HG02763 (cell line): ENCODE data around the gene HPCAL1.
A peak's percentile ranks its signal among the peaks of the same experiment; 100 is the strongest.
"Not testable (repeated sequence)": the region's sequence is repeated elsewhere in the genome, so short reads cannot be mapped to it uniquely, and the experiment has no call there.

Experiments
- ATAC-seq: cut with Tn5 transposase; IDR thresholded peaks from one replicate; pipeline ENCODE4 v1.9.1; 2021; ENCODE audit warnings: mild to moderate bottlenecking, moderate library complexity; ENCODE audit not compliant: unreplicated experiment

Gene HPCAL1

DNA sequence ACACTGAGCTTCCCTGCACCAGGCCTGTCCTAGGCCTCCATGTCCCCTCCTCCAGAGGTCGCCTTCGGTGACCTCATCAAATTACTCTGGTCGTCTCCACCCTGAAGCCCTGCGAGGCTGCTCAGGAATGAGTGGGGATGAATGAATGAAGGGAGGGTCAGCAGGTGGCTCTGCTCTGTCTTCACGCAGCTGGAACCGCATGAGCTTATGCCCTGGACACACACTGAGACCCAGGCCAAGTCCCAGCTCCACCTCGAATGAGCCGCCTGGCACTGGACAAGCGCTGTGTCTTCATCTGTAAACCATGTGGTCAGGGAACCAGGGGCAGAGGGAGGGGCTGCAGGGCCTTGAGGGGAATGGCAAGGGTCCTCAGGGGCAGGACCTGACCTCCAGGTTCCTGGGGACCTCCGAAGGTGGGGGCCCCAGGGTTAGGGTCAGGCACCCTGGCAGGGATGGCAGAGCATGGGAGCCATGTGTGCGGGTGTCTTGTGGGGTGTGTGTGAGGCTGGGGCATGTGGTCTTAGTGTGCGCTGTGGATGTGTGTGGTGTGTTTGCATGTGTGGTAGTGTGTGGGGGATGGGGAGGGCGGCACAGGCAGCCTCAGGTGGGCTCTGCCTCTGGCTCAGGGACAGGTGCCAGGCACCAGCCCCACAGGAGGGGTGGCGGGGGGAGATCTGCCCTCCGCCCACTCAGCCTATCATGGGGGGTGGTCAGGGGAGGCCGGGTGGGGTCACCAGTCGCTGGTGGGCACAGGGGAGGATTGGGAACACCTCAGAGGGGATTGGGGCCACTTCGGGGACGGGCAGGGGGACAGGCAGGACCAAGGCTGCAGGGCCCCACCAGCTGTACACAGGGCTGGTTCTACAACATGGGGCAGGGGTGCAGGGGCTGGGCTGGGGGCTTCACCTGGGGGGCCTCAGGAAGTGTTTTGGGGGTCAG, 131.5 kb downstream of the HPCAL1 start:
- ATAC-seq = no peak

DNA sequence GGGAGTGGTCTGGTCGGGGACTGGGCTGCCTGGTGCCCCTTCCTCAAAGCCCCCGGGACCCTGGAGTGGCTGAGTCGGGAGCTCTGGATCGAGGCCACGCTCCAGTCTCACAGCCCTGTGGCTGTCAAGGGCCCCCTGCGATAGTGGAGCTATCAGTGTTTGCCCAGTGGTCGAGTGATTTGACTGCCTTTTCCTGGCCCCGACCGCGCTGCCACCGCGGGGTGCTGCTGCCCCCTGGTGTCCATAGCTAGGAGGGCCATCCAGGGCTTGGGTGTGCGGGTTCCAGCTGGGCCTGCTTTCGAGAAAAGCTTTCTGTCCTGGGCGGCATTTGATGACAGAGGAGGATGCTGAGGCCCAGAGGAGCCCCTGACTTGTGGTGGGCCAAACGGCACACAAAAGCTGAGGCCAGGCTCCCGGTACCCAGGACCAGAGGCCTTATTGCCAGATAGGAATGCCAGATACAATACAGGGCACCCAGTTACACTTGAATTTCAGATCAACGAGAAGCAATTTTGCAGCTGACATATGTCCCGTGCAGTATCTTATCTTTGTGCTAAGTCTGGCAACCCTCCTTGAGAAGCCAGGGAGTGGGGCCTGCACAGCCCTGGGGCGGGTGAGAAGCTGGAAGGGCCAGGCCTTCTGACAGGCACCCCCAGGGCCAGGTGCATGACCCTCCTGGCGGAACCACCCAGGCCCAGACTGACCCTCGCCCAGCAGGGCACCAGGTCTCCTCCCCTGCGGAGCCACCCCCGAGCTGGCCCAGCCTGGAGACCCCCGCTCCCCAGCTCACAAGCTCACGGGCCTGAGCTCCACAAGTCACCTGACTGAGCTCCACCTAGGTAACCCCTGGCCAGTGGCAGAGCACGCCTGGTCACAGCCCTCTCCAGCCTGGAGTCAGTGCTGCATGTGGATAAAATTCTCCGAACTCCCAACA, 132.4 kb downstream of the HPCAL1 start:
- peak; percentile 37 for ATAC-seq

DNA sequence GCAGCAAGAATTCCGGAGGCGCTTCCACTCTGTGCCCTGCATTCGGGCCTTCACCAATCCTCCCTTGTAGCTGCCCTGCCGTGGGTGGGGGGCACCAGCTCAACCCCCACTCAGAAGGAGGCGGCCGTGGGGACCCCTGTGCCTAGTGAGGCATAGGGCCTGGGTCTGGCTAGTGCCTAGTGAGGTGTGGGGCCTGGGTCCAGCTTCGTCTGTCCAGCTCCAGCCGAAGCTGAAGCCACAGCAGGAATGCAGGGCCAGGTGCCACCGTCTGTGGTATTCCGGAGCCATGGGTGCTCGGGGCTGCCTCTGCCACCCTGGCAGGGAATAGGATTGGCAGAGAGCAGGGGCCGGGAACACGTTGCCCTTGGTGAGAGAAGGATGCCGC, 133.1 kb downstream of the HPCAL1 start:
- no peak for ATAC-seq

DNA sequence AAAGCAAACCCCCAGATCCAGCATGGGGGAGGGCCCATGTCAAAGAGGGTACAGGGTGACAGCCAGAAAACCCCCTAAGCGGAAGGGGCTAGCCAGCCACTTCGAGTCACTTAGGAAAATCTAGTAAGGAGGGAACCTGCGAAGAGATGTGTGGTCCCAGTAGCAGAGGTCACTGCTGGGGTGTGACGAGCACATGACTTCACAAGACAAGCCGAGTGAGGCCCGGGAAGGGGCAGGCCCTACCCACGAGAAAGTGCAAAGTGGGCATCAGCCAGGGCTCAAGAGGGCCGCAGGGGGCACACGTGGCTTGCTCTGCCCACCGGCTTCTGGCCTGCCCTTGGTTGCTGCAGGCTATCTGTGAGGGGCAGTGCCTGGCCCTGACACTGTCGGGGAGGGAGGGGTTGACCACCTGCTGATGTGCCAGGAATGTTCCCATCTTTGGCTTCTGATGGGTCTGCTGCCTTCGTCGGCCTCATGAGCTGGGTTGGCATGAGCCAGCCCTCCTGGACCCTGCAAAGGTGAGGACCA, 133.9 kb downstream of the HPCAL1 start:
- no peak for ATAC-seq

DNA sequence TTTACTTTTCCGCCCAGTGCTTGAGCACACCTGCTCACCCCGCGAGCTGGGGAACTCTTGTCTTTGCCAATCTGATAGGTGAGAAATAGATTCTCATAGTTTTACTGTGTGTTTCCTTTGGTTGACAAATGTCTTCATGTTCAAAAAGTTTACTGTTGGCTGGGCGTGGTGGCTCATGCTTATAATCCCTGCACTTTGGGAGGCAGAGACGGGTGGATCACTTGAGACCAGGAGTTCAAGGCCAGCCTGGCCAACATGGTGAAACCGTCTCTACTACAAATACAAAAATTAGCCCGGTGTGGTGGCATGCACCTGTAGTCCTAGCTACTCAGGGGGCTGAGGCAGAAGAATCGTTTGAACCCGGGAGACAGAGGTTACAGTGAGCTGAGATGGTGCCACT, 135.1 kb downstream of the HPCAL1 start:
- ATAC-seq = no peak

DNA sequence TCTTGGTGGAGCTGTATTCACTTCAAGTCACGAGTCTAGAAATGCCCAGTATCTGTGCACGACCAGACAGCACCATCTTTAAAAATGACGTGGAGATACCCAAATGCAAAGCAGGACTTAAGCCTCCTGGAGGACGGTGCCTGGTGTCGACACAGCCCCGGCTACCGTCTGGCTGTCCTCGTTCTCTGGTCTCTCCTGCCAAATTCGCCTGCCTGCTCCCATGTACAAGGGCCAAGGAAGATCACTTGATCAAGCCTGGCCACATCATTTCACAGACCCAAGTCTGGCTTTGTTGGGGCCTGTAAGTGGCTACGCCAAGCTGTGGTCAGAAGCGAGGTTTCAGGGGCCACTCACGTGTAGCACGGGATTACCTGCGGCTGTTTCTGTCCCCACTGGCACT, 136.0 kb downstream of the HPCAL1 start:
- ATAC-seq = no peak

DNA sequence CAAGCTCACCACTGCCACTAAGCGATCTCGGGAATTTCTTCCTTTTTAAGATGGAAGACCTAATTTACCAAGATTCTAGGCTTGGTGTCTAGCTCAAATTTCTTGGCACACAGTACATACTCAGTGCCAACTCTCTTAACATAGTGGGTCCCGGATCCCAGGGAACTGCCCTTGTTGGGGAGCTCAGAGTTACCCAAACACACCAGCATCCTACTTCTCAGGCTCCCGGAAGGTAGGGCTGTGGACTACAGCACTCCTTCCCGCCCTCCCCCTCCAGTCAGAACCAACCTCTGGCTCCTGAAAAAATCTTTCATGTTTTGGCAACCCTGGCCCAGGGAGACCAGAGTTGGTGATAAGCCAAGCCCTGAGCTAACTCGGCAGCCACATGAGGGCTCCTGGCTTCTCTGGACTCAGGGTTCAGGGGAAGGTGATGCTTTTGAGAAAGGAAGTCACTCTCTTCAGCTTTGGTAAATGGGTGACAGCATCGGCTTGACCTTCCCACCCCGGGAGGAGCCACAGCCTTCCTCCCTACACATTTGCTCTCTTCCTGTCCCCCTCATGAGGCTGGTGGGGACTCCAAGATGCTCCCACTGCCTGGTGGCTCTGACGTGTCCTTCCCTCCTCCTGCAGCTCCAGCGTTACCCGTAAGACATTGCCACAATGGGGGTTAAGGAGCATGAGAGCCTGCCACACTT, 136.6 kb downstream of the HPCAL1 start:
- no peak for ATAC-seq

DNA sequence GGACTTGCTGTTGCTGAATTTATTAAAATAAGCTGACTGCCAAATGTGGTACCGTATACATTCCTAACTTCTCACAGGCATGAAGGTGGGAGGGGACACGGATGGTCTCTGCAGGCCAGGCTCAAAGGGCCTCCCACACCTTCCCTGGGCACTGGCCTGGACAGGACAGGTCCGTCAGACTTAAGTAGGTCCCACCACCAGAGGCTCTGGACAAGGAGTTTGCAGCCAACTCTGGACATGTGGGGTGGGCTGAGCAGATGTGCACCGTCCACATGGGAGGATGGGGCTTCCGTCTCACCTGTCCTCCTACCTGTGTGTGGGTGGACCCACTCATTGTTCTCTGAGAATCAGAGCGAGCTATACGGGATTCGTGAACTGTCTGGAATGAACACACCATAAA, 137.3 kb downstream of the HPCAL1 start:
- no peak for ATAC-seq

DNA sequence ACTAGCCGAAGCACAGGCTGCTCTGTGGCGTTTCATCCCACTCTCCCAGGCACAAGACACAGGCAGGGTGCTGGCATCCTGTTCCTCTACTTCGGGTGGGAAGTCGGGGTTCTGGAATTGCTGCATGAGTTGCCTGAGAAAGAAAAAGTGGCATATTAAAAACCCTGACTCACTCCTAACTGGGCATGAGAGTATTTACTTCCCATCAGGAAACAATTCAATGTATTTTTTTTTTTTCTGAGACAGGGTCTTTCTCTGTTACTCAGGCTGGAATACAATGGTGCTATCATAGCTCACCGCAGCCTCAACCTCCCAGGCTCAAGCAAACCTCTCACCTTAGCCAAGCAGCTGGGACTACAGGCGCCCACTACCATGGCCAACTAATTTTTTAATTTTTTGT, 138.0 kb downstream of the HPCAL1 start:
- no peak for ATAC-seq

DNA sequence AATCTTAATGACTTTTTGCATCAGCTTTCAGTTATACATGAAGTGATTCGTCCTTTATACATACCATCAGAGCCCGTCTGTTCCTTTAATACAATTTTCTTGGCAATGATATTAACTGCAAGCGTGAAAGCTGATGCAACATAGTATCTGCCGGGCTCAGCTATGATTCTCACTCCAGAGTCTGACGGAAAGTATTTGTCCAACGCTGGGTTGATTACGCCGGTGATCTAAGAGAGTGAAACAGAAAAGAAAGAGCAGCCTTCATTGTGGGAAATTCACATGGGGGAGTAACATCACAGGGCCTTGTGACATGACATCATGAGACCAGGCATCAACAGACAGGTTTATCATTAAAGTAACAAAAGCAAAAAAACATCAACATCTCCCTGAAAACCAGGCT, 139.2 kb downstream of the HPCAL1 start:
- ATAC-seq = no peak

DNA sequence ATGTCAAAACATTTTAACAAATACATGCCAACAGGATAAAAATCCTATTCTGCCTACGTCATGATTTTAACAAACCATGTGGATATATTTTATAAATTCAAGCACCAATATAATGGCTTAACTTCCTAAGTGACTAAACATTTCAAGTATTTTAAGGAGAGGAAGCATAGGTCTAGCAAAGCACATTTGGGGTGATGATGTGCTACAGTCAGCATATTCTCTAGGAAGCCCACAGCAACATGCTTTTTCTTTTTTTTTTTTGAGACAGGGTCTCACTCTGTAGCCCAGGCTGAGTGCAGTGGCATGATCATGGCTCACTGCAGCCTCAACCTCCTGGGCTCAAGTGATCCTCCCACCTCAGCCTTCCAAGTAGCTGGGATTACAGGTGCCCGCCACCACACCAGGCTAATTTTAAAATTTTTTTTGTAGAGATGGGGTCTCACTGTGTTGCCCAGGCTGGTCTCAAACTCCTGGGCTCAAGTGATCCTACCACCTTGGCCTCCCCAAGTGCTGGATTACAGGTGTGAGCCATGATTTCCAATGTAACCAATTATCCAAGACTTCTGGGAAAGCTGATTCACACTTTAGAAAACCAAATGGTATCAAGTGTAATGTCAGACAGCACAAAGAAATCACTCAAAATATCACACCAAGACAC, 139.9 kb downstream of the HPCAL1 start:
- ATAC-seq = not testable (repeated sequence)

DNA sequence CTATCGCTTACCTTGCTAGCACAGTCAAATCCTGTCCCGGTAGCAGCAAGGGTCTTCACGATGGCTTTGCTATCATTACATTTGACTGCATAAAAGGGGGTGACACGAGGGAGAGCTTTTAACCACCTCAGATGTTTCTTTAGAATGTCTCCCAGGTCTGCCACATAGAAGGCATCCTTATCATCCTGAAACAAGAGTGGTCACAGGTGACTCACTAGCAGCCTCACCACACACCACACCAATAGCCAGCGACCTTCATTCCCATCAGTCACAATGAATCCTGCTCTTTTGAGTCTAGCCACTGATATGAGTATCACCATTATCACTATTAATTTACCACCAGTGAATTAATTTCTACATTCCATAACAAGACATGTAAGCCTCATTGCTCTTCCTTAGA, 141.8 kb downstream of the HPCAL1 start:
- ATAC-seq = no peak

DNA sequence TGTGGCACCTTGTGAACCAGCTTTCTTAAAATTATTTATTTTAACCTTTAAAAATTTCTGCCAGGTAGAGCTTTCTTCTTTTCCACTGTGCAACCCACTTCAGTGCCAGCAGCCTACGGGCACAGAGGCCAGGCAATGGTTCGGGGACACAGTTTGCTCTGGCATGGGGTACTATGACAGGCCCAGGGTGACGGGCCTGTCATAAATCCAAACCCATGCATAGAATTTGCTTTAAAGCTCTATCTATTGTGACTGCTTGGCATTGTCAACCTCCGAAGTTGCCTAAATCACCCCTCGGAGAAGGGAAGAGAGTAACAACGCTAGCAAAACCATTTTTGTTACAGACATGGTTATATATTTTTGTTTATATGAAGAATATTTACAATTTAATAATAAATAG, 143.9 kb downstream of the HPCAL1 start:
- ATAC-seq = no peak

DNA sequence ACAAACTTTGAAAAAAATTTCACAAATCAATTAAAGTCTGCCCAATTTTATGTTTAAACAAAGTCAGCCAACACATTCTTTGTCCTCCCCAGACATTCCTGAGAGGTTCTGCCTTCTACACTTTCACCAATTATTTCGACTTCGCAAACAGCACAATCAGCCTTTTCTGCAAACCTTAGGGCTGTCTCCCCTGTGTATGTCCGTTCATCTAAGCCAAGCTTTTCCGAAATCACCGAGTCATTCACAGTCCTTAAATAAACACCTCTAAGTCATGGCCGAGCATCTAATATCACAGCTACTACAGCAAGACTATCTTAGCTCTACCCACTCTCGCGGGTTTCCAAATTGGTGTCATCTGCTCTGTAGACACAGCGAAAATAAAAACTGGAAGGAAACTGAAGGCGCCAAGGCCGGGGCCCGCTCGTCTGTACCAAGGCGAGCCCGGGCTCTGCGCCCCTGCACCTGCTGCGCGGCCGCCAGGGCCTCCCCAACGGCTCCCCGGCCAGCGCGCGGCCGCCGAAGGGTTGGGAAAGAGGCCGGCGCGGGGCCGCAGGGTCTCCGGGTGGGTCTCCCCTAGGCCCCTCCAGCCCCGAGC, 144.7 kb downstream of the HPCAL1 start:
- peak; percentile 23 for ATAC-seq

DNA sequence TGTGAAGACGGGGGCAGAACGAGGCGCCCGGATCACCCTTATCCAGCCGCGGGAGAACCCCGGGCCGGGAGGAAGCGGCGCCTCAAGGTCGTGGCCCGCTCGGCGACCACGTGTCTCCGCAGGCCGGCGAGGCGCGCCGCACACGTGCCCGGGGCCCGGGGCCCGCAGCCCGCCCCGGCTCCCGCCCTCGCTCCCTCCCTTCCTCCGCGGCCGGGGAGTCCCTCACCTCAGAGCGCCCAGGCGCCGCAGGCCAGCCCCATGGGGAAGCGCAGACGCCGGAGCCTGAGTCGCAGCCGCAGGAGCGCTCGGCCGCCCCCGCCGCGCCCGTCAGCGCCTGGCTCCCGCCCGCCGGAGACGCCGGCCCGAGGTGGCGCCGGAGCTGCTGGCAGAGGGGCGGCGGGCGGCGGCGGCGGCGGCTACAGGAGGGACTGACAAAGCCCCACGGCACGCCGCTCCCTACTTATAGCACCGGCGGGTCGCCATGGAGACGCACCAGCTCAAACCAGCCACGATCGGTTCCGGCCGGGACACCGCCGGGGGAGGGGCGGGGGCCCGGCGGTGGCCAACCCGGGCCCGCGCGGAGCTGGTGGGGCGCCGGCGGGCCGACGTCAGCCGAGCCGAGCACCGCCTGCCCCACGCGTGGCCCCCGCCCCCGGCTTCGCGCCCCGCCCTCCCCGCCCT, 145.3 kb downstream of the HPCAL1 start, which contains the start of gene ODC1:
Gene ODC1 (minus strand): TSS at position 433 of the 681 bp plus-strand sequence. CDS start 3,295 bp downstream, outside the sequence.
- ATAC-seq = peak; percentile 74

DNA sequence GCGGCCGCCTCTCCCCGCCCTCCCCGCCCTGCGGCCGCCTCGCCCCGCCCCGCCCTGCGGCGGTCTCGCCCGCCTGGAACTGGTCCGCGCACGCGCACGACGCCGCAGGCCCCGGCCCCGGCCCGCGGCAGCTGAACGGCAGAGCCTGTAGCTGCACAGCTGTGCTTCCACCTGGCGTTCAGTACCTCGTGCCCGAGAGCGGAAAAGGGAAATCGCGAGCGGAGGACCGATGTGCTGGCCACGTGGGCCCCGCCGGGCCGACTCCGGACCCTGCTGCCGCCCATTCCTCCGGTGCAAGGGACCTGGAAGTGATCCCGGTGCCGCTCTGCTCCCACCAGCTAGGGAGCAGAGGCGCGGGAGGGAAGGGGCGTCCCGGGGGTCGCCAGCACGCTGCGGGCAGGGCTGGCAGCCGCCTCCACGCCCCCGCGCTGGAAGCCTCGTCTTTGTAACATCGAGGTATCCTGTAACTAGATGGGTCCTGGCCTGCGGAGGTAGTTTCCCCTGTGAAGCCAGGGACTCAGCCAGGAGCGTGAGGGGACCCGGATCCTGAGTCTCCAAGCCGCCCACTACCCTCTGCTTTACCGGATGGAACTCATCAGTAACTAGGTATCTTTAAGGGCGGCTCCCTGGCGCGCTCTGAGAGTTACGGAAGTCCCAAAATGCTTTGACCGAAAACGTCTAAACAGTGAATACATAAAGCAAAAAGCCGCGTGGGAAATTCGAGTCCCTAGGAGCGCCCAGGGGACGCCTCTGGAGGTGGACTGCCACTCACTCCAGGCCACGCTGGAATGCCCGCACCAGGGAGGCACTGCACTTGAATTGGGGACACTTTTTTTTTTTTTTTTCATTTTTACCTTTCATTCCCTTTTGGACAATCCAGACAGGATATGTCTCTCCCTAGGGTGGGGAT, 146.1 kb downstream of the HPCAL1 start:
- ATAC-seq = peak; percentile 62

DNA sequence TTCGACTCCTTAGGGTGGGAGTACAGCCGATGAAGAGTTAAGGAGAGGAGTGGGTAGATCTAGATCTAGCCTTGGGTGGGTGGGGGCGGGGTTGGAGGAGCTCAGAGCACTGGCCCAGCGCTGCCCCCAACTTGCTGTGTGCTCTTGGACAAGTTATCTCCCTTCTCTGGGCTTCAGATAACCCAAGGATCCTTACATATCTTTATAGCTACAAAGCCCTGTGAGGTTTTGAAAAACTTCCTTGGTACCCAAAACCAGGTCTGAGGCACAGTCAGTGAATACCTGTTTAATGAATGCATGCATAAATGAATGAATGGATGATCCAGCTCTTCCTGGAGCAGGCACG, 146.8 kb downstream of the HPCAL1 start:
- no peak for ATAC-seq
